ENCODE results near the gene UMAD1. TPM values are rescaled to one million over a fixed set of nuclear protein-coding genes. Genes with fewer than 3 reads are reported as not detected.

Gene UMAD1
- total and polyA plus RNA-seq, 2 donors from 2014 or later = 18.0 to 20.3 TPM

- intact Hi-C loops (cut with DNase I) = no loop called here
- H3K36me3 ChIP-seq (ENCODE audit: control insufficient read depth in 2 of 3, insufficient read depth in 3 of 3, low read length in 3 of 3) = no peaks in the 10 kb centered on the region
- H3K27me3 ChIP-seq (ENCODE audit: control insufficient read depth, insufficient read depth, low read length) = no peaks in the 10 kb centered on the region
- no peak overlapping the region for H3K27ac ChIP-seq (ENCODE audit: low read depth in 2 of 2, low read length in 2 of 2)
- H3K4me3 ChIP-seq (ENCODE audit: low read length in 3 of 3) = no peak overlapping the region
- no peaks in the 10 kb centered on the region for H3K9me3 ChIP-seq (ENCODE audit: control insufficient read depth in 2 of 3, insufficient read depth in 1 of 3, low read length in 3 of 3)
- TF ChIP-seq CTCF (IDR thresholded peaks at IDR 0.05; ENCODE audit: borderline replicate concordance, extremely low read depth, insufficient read depth) = no peak
- peaks cover 0 to under 1% (median 0%) of the 10 kb centered on the region in 3 donors for H3K4me1 ChIP-seq (ENCODE audit: control insufficient read depth in 2 of 3, insufficient read depth in 2 of 3, low read depth in 1 of 3, low read length in 3 of 3)
- no peak for DNase-seq
- no peak overlapping the region for H3K9ac ChIP-seq (ENCODE audit: low read length in 3 of 3)
- FAIRE-seq = no peak
These were observed 62.9 kb downstream of the UMAD1 start for GRCh38 chr7:7703427-7703826.

- H3K4me3 ChIP-seq (ENCODE audit: low read length in 3 of 3) = no peak overlapping the region
- intact Hi-C loops (cut with DNase I) = no loop called here
- no peaks in the 10 kb centered on the region for H3K36me3 ChIP-seq (ENCODE audit: control insufficient read depth in 2 of 3, insufficient read depth in 3 of 3, low read length in 3 of 3)
- no peaks in the 10 kb centered on the region for H3K9me3 ChIP-seq (ENCODE audit: control insufficient read depth in 2 of 3, insufficient read depth in 1 of 3, low read length in 3 of 3)
- no peaks in the 10 kb centered on the region for H3K27me3 ChIP-seq (ENCODE audit: control insufficient read depth, insufficient read depth, low read length)
- no peak overlapping the region for H3K27ac ChIP-seq (ENCODE audit: low read depth in 2 of 2, low read length in 2 of 2)
- FAIRE-seq (no peak), DNase-seq (no peak)
- no peaks in the 10 kb centered on the region for H3K4me1 ChIP-seq (ENCODE audit: control insufficient read depth in 2 of 3, insufficient read depth in 2 of 3, low read depth in 1 of 3, low read length in 3 of 3)
- TF ChIP-seq CTCF (IDR thresholded peaks at IDR 0.05; ENCODE audit: borderline replicate concordance, extremely low read depth, insufficient read depth) = no peak
- H3K9ac ChIP-seq (ENCODE audit: low read length in 3 of 3) = no peak overlapping the region
These were observed 64.3 kb downstream of the UMAD1 start for GRCh38 chr7:7704867-7705266.

GRCh38 chr7:7705318-7705717 lies 64.8 kb downstream of the UMAD1 start:
- intact Hi-C loops (cut with DNase I) = no loop called here
- H3K27me3 ChIP-seq (ENCODE audit: control insufficient read depth, insufficient read depth, low read length) = no peaks in the 10 kb centered on the region
- DNase-seq = no peak
- no peaks in the 10 kb centered on the region for H3K36me3 ChIP-seq (ENCODE audit: control insufficient read depth in 2 of 3, insufficient read depth in 3 of 3, low read length in 3 of 3)
- TF ChIP-seq CTCF (IDR thresholded peaks at IDR 0.05; ENCODE audit: borderline replicate concordance, extremely low read depth, insufficient read depth) = no peak
- no peak overlapping the region for H3K9ac ChIP-seq (ENCODE audit: low read length in 3 of 3)
- no peak for FAIRE-seq
- no peak overlapping the region for H3K27ac ChIP-seq (ENCODE audit: low read depth in 2 of 2, low read length in 2 of 2)
- no peak overlapping the region for H3K4me3 ChIP-seq (ENCODE audit: low read length in 3 of 3)
- no peaks in the 10 kb centered on the region for H3K9me3 ChIP-seq (ENCODE audit: control insufficient read depth in 2 of 3, insufficient read depth in 1 of 3, low read length in 3 of 3)
- H3K4me1 ChIP-seq (ENCODE audit: control insufficient read depth in 2 of 3, insufficient read depth in 2 of 3, low read depth in 1 of 3, low read length in 3 of 3) = no peaks in the 10 kb centered on the region

GRCh38 chr7:7706101-7706511 lies 65.6 kb downstream of the UMAD1 start:
- no peaks in the 10 kb centered on the region for H3K36me3 ChIP-seq (ENCODE audit: control insufficient read depth in 2 of 3, insufficient read depth in 3 of 3, low read length in 3 of 3)
- no peak overlapping the region for H3K27ac ChIP-seq (ENCODE audit: low read depth in 2 of 2, low read length in 2 of 2)
- no peaks in the 10 kb centered on the region for H3K27me3 ChIP-seq (ENCODE audit: control insufficient read depth, insufficient read depth, low read length)
- no peak for TF ChIP-seq CTCF (IDR thresholded peaks at IDR 0.05; ENCODE audit: borderline replicate concordance, extremely low read depth, insufficient read depth)
- DNase-seq = no peak
- H3K9me3 ChIP-seq (ENCODE audit: control insufficient read depth in 2 of 3, insufficient read depth in 1 of 3, low read length in 3 of 3) = no peaks in the 10 kb centered on the region
- H3K4me1 ChIP-seq (ENCODE audit: control insufficient read depth in 2 of 3, insufficient read depth in 2 of 3, low read depth in 1 of 3, low read length in 3 of 3) = no peaks in the 10 kb centered on the region
- no peak overlapping the region for H3K9ac ChIP-seq (ENCODE audit: low read length in 3 of 3)
- H3K4me3 ChIP-seq (ENCODE audit: low read length in 3 of 3) = no peak overlapping the region
- intact Hi-C loops (cut with DNase I) = no loop called here
- no peak for FAIRE-seq
